Middle frontal gyrus (tissue), 1 donor: ENCODE data around the gene NDUFAF4.
"Not testable (repeated sequence)": the region's sequence is repeated elsewhere in the genome, so short reads cannot be mapped to it uniquely, and the experiment has no call there.

Source experiments
- DNase-seq: peaks from one replicate; pipeline ENCODE4 v3.0.0-alpha.2; 2015; ENCODE audit warnings: low spot score; ENCODE audit errors: extremely low spot score

The NDUFAF4 gene

GRCh38 chr6:96899451-96899998 is 1.8 kb upstream of the NDUFAF4 start:
- no peak for DNase-seq

GRCh38 chr6:96899019-96899418 is 1.3 kb upstream of the NDUFAF4 start:
- DNase-seq: peak; percentile 73

- no peak for DNase-seq
These were observed 655 bp upstream of the NDUFAF4 start for GRCh38 chr6:96898241-96898851.

- DNase-seq: no peak
These were observed 8.5 kb downstream of the NDUFAF4 start for GRCh38 chr6:96889146-96889545.

GRCh38 chr6:96888745-96889144 is 8.9 kb downstream of the NDUFAF4 start:
- no peak for DNase-seq

GRCh38 chr6:96886519-96886918 is 11.2 kb downstream of the NDUFAF4 start:
- DNase-seq: no peak

GRCh38 chr6:96885187-96885631 is 12.5 kb downstream of the NDUFAF4 start:
- DNase-seq: not testable (repeated sequence)

- DNase-seq: no peak
These were observed 19.5 kb downstream of the NDUFAF4 start for GRCh38 chr6:96878143-96878542.

GRCh38 chr6:96876886-96877545 is 20.7 kb downstream of the NDUFAF4 start:
- DNase-seq: peak; percentile 21

GRCh38 chr6:96872976-96873375 is 24.7 kb downstream of the NDUFAF4 start:
- no peak for DNase-seq

GRCh38 chr6:96865055-96865405 is 32.7 kb downstream of the NDUFAF4 start:
- DNase-seq: no peak

- no peak for DNase-seq
These were observed 33.3 kb downstream of the NDUFAF4 start for GRCh38 chr6:96864216-96865054.

- DNase-seq: no peak
These were observed 35.1 kb downstream of the NDUFAF4 start for GRCh38 chr6:96862560-96862959.

- no peak for DNase-seq
These were observed 36.1 kb downstream of the NDUFAF4 start for GRCh38 chr6:96861588-96861987.

- peak; percentile 41 for DNase-seq
These were observed 40.8 kb downstream of the NDUFAF4 start for GRCh38 chr6:96856856-96857255.

GRCh38 chr6:96853083-96853482 is 44.6 kb downstream of the NDUFAF4 start:
- DNase-seq: no peak

GRCh38 chr6:96852605-96853004 is 45.1 kb downstream of the NDUFAF4 start:
- DNase-seq: no peak

- no peak for DNase-seq
These were observed 45.8 kb downstream of the NDUFAF4 start for GRCh38 chr6:96851858-96852257.

- no peak for DNase-seq
These were observed 48.1 kb downstream of the NDUFAF4 start for GRCh38 chr6:96849615-96850014.

- DNase-seq: no peak
These were observed 53.2 kb downstream of the NDUFAF4 start for GRCh38 chr6:96844530-96844929.

GRCh38 chr6:96841345-96841744 is 56.3 kb downstream of the NDUFAF4 start:
- DNase-seq: no peak
